HG02623 (cell line): ENCODE measurements around the gene COL4A1.

Experiments
- ATAC-seq: cut with Tn5 transposase; IDR thresholded peaks from one replicate; pipeline ENCODE4 v1.9.1; 2021; ENCODE audit warnings: moderate library complexity; ENCODE audit not compliant: unreplicated experiment

Gene COL4A1

GRCh38 chr13:110102053-110102452, 204.9 kb downstream of the COL4A1 start:
- ATAC-seq: no peak

- ATAC-seq: no peak
These were observed 207.0 kb downstream of the COL4A1 start for GRCh38 chr13:110099922-110100321.
